GM18951 (cell line): Measurements from ENCODE around the gene KCNJ15.

ENCODE experiments used
- POLR2A ChIP-seq: IDR thresholded peaks from 4 replicates; pipeline ENCODE4 v1.6.1; 2011; ENCODE audit warnings: mild to moderate bottlenecking; ENCODE audit not compliant: insufficient read length, insufficient read depth; ENCODE audit errors: extremely low read depth
- in situ Hi-C: fragments of 300-500 bp; cut with MboI; formaldehyde crosslinking; loops from one replicate; pipeline ENCODE4 v1.12.0; 2022; ENCODE audit warnings: low sequenced_read_pairs, mixed read lengths, inconsistent platforms; ENCODE audit not compliant: unreplicated experiment

The KCNJ15 gene

DNA sequence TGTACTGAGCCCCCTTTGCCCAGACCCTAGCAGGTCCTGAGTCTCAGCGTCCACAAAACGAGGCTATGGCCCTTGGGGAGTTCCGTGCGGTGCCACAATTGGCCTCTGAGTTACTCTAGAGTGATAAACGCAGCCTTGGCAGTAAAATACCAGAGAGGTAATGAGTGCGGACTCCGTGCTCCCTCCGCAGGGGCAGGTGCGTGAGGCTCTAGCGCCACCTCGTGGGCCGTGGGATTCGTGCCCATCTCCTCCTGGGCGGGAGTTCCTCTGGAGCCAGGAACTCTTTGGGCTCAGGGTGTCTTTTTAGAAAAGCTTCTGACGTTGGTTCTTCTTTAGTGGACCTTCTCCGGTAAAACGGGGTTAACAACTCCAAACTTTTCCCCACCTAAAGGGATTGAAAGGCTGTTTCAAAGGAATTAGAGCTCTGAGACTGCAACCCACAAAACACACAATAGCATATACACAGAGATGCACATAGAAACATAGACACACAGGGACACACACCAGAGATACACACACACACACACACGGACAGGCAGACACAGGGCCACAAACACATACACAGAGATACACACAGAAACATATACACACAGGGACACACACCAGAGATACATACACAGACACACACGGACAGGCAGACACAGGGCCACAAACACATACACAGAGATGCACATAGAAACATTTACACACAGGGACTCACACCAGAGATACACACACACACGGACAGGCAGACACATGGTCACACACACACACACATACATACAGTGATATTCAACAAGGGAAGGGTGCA is 99.4 kb downstream of the KCNJ15 start:
- in situ Hi-C loops = loop anchor here (25.0 kb wide), 1 partner anchor 644 kb away; no protein-coding TSS in a partner anchor
- TF ChIP-seq POLR2A = no peak
